GM18951 (cell line): ENCODE data around the gene SRSF12.

Source experiments
- POLR2A ChIP-seq: IDR thresholded peaks from 4 replicates; pipeline ENCODE4 v1.6.1; 2011; ENCODE audit warnings: mild to moderate bottlenecking; ENCODE audit not compliant: insufficient read length, insufficient read depth; ENCODE audit errors: extremely low read depth
- in situ Hi-C: fragments of 300-500 bp; cut with MboI; formaldehyde crosslinking; loops from one replicate; pipeline ENCODE4 v1.12.0; 2022; ENCODE audit warnings: low sequenced_read_pairs, mixed read lengths, inconsistent platforms; ENCODE audit not compliant: unreplicated experiment

The SRSF12 gene

GRCh38 chr6:89048288-89048923 is 69.5 kb downstream of the SRSF12 start:
- in situ Hi-C loops, result no loop called here

GRCh38 chr6:89047473-89047872 is 70.4 kb downstream of the SRSF12 start:
- TF ChIP-seq POLR2A, result no peak

More at GRCh38 chr6:89048288-89048923, 69.5 kb downstream of the SRSF12 start:
- TF ChIP-seq POLR2A, result no peak

More at GRCh38 chr6:89047473-89047872, 70.4 kb downstream of the SRSF12 start:
- in situ Hi-C loops, result no loop called here
